DMS79 (cell line): Measurements from ENCODE around the gene ABCF2.

Experiments
- DNase-seq: peaks from one replicate; lab custom pipeline; 2025; lab: John Stamatoyannopoulos, UW

The ABCF2 gene

DNA sequence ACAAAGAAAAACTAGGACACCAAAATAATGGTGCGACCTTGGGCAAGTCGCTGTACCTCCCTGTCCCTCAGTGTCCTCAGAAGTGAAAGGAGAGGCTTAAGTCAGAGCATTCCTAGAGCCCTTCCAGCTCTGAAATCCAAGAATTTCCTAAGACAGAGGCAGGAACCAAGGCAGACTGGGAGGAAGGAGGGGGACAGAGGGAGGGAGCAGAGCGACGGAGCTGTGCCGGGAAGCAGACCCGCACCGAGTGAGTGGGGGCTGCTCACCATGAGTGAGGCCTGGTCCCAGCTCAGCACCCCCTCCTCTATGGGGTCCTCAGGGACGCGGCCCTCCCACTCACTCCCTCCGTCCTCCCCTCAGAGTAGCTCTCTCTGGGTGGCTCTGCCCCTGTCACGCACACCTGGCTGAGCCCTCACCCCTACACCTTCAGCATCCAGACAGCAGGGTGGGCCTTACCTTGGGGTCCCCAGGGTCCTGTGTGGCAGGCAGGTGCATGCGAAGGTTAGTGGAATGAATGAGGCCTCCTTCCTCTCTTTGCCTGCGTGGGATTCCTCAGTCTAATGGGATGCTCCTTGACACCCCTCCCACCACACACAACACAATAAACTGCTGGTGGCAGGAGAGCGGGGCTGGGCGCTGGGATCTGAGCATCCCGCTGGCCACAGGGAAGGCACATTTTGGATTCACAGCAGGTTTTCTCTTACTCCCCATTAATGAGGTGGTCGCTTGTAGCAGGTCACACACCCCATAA, 26.1 kb upstream of the ABCF2 start:
- no peak for DNase-seq

DNA sequence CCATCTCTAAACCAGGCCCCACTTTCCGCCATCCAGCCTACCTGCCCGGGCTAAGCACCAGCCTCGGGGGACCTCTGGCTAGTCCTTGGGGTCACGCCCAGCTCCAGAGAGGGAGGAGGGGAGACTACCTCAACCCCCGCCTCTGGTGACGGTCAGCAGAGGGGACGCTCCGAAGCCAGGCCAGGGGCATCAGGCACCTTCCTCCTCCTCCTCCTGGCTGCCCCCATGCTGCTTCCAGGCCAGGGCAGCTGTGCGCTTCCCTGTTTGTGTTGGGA, 25.5 kb upstream of the ABCF2 start:
- no peak for DNase-seq

DNA sequence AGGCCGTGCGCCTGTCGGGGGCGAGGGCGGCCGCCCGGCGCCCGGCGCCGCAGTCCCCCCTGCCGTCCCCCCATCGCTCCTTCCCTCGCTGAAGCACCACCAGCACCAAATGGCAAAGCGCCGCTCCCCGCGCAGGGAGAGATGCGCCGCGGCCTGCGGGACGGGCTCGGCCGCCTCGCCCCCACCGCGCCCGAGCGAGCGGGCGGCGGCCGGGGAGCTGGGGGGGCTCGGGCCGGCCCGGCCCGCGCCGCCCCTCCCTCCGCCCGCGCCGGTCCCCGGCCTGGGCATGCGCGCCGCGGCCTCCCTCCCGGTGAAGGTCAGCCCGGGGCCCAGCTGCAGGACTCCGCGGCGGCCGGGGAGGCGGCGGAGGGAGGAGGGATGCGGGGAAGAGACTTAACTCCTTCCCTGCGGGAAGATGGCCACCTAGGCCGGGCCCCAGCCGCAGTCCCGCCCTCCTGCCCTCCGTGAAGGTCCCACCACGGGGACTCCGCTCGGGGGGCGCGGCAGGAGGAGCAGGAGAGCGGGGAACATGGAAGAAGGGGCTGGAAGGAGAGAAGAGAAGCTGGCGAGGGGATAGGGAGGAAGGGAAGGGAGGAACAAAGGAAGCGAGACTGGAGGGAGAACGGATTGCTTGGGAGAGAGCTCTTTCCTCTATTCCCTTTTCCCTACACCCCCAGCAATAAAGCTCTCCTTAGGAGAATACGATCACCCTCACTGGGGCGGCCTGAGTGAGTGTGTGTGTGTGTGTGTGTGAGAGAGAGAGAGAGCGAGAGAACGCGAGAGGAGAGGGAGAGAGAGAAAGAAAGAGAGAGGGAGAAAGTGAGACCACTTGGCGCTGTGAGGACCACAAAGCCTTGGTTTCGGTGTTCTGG, 24.9 kb upstream of the ABCF2 start:
- no peak for DNase-seq

DNA sequence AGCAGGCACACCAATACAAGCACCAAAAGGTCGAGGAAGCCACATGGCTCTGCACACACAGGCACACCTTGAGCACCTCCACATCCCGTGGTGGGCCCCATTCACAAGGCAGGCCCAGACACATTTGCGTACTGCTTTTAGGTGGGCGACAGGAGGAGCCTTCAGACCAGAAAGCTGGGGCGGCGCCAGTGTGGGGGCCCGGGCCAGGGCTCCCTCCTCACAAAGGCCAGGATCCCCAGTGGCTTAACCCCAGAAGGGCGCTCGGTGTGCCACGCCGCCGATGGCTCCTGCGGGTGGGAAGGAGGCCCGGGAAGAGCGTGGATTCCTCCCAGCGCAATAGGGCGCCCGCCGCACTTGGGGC, 24.3 kb upstream of the ABCF2 start:
- no peak for DNase-seq

DNA sequence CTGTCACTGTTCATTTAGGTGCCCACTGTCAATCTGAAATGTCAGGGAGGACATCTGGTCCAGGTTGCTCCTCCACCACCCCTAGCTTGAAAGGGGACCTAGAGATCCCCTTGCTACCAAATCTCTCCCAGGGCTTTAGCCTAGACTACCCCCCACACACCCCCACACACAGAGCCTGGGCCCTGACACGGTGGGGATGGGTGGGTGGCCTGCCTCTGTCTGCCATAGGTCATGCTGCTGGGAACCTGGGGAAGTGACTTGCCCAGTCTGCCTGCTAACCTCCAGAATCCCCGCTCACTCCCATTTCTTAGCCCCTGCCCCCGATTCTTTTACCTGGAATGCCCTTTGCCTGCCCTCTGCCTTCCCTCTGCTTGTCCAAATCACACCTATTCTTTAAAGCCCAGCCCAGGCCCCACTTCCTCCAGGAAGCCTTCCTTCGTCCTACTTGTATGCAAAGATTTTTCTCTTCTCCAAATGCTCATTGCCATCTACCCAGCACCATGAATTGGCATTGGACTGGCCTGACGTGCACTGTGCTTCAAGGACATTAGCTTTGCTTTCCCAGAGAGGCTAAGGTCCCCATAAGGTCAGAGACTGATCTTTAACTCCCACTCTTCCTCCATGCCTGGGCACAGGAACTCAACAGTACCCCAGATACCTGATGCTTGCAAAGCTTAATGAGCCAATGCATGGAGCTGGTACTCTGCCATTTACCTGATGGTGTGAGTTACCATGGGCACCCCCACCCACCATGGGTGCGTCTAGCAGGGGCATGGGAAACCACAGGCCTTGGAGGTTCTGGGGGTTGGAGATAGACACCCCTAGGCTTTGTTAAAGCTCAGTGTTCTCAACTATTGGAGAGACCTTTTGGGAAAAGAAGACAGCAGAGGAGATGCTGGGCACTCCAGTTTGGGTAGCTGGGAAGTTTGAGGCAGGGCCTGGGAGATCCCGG, 23.5 kb upstream of the ABCF2 start:
- DNase-seq, result no peak

DNA sequence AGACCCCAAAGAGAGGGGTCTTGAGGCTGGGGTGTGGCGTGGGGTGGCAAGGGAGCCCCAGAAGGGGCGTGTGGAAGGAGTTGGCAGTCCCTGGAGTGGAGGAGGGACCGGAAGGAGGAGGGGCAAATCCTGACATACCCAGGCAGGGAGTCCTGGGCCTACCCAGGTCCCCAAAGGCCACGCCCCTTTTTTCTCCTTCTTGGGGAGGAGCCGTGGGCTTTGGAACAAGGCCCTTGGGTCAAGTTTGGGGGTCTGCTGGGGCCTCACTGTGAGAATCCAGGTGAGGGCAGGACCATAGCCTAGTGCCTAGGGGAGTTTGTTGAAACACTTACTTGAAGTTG, 22.7 kb upstream of the ABCF2 start:
- DNase-seq, result no peak

DNA sequence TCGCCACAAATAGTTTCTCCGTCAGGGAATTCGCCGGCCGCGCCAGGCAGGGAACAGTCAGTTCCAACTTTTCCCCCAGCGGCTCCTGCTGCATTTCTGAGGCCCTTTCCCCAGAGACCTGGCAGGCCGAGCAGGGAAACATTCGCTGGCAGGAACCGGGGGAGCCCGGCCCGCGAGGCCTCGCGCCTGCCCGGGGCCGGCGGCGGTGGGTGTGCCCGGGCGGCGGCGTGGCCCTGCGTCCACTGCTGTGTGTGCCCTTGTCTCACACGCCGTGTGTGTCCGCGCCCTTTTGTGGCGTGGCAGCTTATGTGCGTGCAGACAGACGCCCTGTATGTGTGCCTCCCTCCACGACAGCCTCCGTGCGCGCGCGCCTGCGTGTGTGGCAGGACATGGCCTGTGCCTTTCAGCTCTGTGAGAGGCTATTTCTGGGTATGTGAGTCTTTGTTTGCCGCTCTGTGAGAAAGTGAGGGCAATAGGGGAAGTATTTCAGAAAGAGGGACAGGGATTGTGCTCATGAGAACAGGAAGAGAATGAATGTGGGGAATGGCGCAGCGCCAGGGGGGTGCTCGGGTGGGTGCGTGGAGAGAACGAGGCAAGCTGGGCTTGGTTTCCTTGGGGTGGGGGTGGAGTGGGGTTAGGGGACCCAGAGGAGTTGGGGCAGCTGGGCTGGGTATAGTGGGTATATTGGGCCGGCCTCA, 22.2 kb upstream of the ABCF2 start:
- DNase-seq, result no peak

DNA sequence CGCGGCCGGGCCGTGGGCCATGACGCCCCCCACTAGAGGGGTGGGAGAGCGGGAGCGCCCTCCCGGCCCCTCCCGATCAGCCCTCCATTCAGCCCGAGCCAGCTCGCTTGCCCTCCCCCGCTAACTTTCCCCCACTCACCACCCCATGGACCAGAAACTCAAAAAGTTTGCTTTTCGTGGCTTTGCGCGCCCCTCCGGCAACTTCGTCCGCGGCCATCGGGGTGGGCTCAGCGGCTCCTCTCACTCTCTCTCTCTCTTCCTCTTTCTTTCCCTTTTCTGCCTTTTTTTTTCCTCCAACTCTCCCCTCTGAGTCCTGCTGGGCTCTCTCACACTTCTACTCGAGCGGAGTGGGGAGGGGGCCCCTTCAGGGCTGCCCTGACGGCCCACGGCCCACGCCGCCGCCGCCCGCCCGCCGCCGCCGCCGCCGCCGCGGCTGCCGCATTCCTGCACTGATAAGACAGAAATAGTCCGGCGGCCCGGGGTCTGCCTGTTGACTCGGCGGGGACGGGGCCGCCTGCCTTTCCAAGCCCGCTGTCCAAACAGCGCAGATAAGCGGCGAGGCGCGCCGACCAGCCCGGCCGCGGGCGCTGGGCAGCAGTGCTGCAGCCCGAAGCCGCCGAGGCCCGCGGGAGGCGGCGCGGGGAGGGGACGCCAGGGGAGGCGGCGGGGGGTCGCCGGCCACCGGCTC, 21.5 kb upstream of the ABCF2 start, which contains the start of gene SMARCD3:
Gene SMARCD3, minus strand, starts transcription at position 349 of the 688 bp plus-strand sequence. Its CDS starts 132 bp downstream, at position 217.
- no peak for DNase-seq

DNA sequence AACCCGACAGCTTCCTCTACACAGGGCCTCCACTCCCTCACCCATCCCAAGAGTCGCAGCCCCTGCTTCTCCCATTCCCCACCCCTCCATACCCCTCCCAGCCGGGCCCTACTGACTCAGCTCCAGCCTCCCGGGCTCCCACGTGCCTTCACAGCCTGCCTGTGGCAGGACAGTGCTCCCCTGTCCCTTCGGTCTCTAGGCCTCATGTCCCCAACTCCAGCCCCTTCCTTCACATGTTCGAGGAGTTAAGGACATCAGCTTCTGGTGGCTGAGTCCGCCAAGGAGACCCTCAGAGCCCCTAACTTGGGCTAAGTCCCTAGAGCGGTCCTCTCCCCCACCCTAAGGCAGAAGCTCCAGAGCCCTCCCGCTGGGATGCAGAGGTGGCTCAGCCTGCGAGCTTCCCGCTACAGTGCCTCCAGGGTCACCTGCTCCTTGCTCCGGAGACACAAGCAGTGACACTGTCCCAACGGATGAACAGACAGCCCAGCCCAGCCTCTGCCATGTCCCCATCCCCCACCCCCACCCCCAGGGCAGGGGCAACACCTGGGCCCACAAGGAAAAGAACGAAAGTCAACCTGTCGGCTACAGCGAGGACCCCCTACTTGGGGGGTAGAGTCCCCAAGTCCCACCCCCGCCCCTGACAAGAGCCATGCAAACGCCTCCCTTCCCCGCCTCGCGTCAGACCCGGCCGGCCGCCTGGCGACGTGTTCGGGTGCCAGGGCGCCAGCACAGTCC, 20.8 kb upstream of the ABCF2 start:
- no peak for DNase-seq

DNA sequence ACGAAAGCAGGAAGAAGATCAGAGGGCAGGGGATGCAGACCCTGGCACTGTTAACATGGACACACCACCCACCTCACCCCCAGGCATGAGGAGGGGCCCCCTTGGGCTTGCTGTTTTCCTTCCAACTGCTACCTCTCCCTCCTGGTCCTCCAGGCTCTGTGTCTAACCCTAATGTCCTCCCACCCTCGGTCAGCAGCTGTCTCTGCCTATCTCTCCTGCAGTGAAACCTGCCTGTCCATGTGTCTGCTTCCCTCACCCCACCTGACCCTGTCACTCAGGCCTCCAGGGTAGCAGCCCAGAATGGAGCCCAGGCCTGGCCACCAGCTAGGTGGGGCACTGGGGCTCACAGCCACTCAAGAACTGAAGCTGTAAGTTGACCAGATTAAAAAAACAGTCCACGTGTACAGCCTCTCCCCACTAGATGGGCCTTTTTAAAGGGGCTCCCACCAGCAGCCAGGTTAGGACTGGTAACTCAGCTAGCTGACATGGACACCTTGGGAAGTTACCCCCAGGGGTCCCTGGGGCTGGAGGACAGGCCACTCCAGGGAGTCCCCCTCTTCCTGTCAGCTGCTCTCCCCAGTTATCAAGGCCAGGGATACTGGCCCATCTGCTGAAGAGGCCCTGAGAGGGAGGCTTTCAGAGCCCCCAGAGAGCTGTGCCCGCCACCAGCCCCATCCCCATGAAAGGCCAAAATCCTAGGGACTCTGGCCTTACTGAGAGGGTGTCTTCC, 20.0 kb upstream of the ABCF2 start:
- DNase-seq, result no peak

DNA sequence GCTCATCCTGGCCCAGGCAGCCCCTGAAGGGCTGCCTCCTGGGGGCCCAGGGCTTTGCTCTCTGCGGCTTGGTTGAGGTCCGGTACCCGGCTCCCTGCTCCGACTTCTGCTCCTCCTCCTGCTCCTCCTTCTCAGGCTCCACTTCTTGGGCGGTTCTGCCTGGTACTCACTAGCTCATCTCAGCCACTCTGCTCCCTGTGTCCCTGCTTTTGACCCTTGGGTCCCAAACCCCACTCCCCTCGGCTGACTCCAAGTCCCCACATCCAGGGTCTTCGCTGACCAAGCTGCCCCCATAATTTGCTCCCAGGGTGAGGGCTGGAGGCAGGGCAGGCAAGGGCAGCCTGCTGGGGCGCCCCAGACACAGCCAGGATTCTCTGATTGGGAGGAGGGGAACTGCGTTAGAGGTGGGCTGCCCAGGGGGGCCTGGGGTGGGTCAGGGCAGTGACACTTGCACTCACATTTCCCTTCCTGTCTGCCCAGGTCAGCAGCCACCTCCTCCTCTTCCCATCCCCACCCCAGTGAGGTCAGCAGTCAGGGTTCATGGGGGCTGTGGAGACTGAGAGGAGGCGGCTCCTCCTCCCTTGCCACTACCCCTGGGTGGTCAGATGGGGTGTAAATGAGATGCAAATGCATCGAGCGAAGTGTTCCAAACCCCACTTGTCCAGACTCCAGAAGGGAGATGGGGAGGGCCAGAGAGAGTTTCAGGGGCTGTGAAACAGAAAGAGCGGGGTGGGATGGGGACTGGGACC, 19.3 kb upstream of the ABCF2 start:
- DNase-seq, result no peak

DNA sequence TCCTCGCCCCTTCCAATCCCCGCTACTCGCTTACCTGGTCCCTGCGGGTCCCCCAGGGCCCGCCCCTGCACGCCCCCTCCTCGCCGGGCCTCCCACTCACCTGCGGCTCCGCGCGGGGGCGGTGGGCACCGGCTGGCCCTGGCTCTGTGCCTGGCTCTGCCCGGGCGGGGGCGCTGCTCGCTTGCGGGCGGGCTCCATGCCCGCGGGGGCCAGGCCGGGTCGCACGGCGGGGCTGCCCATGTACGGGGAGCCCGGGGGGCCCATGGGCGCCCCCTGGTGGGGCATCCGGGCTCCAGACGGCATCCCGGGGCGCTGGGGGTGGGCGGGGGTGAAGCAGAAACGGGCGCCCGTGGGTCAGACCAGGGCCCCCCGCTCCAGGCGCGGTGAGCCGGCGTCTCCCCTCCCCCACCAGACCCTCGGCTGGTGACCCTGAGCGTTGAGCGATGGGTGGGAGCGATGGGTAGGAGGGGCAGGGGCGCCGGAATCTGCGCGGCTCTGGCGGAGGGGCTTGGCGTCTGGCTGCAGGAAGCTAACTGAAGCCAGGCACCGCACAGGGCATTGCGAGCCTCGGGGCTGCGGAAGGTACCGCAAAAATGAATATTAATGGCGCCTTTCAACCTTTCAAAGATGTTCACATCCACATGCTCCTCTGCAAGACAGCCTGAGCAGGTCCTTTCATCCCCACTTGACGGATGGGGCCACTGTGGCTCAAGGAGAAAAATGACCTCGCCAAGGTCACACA, 18.5 kb upstream of the ABCF2 start:
- DNase-seq, result no peak

DNA sequence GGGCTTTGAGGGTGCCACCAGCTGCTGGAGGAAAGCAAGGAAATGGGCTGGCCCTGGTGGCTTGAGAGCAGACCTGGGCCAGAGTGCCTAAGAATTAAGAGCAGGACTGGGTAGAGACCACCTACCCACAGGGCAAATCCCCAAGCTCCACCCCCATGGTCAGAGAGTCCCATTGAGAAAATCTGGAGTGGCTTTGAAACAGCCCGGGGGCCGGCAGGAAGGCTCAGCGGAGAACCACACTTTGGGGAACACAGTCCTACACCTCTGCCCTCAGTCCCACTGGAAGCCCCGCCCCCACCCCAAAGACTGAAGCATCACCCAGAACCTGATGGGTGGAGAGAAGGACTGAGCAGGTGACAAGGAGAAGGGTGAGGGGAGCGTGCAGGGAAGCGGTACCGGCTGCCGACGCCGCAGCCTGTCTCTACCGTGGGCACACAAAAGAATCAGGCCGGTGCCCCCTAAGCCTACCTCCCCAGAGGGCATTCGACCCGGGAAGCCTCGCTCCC, 17.9 kb upstream of the ABCF2 start:
- no peak for DNase-seq

DNA sequence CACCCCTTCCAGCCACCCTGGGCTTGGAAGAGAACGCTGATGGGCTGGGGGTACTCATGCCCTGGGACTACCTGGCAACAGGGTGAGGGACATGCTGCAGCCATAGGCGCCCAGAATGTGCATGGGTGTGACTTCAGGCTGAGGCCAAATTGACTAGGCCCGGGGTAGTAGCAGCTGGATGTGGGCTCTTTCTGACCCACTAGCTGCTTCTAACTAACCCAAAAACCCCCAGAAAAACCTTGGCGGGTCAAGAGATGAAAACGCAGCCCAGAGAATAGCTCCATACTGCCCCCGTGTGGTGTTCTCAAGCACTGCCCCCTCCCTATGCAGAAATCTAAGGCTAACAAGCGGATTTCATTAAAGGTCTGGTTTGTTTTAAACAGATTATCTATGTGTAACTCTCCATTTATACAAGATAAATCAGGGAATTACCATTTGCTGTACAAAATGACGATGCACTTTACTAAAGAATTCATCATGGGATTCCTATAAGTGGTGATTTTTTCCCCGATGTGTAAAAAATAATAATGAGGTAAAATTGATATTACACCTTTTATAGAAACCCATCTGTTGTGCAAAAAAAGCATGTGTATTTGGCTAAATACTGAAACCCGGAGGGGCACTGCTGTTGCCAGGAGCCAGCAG, 17.3 kb upstream of the ABCF2 start:
- no peak for DNase-seq

DNA sequence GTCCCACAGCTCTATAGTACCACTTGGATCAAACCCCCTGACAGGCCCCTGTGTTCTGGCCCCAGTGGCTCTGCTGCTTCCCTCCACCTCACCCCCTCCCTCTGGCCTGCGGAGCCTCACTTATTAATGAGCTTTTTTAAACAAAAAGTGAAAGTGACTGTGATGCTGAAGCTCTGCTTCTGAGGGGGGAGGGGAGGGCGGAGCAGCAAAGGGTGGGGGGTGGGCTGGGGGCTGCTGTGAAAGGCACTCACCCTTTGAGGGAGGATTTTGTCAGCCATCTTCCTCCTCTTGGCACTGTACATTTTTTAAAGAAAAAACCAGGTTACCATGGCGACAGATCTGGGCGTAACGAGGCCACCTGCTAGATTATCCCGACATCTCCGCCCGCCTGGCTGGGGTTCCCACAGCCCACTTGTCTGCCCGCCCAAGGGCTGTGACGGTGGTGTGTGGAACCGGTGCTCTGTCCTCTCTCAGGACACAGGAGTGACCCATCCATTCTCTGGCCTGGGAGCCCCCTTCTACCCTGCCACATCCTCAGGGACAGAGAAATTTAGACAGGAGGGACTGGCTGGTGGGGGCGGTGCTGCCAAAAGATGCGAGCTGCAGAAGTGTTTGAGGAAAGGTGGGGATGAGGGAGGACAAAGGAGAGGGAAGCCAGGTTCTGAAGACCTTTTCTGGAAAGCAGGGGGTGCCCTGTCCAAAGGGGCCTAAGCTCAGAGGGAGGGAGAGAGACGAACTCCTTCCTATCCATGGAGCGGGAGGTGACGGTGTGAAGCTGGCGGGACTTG, 16.6 kb upstream of the ABCF2 start:
- no peak for DNase-seq

DNA sequence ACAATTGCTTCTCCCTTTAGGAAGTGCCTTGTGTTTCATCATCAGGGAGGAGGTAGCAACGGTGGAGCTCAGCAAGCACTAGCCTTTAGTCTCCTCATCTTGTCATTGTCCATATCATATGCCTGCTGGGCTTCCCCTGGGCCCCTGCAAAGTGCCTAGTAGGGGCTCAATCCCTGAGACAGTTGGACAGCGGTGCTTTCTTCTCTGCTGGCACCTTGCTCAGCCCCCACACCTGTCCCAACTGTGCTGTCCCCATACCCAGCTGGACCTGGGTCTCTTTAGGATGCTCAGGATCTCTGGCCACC, 16.0 kb upstream of the ABCF2 start:
- DNase-seq, result no peak
